Activated CD8-positive, alpha-beta T cell treated with anti-CD3 and anti-CD28 coated beads for 36 hours (primary cell): ENCODE results near the gene BAZ2B. TPM values are rescaled to one million over a fixed set of nuclear protein-coding genes. Genes with fewer than 3 reads are reported as not detected.

Experiments
- ATAC-seq: fragments of 200-7000 bp; cut with Tn5 transposase; one replicate; pipeline ENCODE4 v1.10.0; 2021; ENCODE audit warnings: mild to moderate bottlenecking, moderate library complexity
- CTCF ChIA-PET: fragments of 350-600 bp; sonication (Branson Sonifier 250); formaldehyde crosslinking; loops from one replicate; lab custom pipeline; 2021; ENCODE audit warnings: antibody characterized with exemption; lab: Charles Lee
- POLR2A ChIA-PET: fragments of 350-600 bp; sonication (Branson Sonifier 250); formaldehyde crosslinking; loops from one replicate; lab custom pipeline; 2021; ENCODE audit warnings: antibody characterized with exemption; lab: Charles Lee
- DNase-seq: peaks from one replicate; pipeline ENCODE4 v3.0.0-alpha.2; 2020
- H3K27ac Mint-ChIP-seq: one replicate; pipeline ENCODE4 v1.8.0; 2021; ENCODE audit warnings: mild to moderate bottlenecking, mixed read lengths
- H3K27me3 Mint-ChIP-seq: one replicate; pipeline ENCODE4 v1.8.0; 2021; ENCODE audit warnings: mixed read lengths
- H3K36me3 Mint-ChIP-seq: one replicate; pipeline ENCODE4 v1.8.0; 2021; ENCODE audit warnings: low read depth, mixed read lengths
- H3K4me1 Mint-ChIP-seq: one replicate; pipeline ENCODE4 v1.8.0; 2021; ENCODE audit warnings: low read depth, mixed read lengths
- H3K4me3 Mint-ChIP-seq: one replicate; pipeline ENCODE4 v1.8.0; 2021; ENCODE audit warnings: mild to moderate bottlenecking, moderate library complexity, mixed read lengths
- H3K9me3 Mint-ChIP-seq: one replicate; pipeline ENCODE4 v1.8.0; 2021; ENCODE audit warnings: mixed read lengths
- CTCF ChIP-seq: fragments of 200-600 bp; IDR thresholded peaks from one replicate; pipeline ENCODE4 v1.8.0; 2022; ENCODE audit warnings: antibody characterized with exemption, mild to moderate bottlenecking
- intact Hi-C: fragments of 100-400 bp; cut with micrococcal nuclease; formaldehyde crosslinking; loops from one replicate; pipeline ENCODE4 v1.10.0; 2022
- total RNA-seq, 2 experiments: library from RNA; stranded (reverse); gene quantifications; one replicate each; pipeline ENCODE4 v1.2.3, GENCODE V29; 2021

Gene BAZ2B
- total RNA-seq, 2 experiments from 2014 or later = 7.7 to 8.2 TPM

GRCh38 chr2:159515441-159515840 lies 100.9 kb downstream of the BAZ2B start:
- no peaks in the 10 kb centered on the region for H3K36me3 Mint-ChIP-seq
- no peaks in the 10 kb centered on the region for H3K9me3 Mint-ChIP-seq
- ATAC-seq (no peak), DNase-seq (no peak)
- intact Hi-C loops = no loop called here
- no peaks in the 10 kb centered on the region for H3K27me3 Mint-ChIP-seq
- peak overlapping the region; percentile 85 for H3K27ac Mint-ChIP-seq
- H3K4me3 Mint-ChIP-seq = peak overlapping the region; percentile 78
- ChIA-PET CTCF (interaction anchor here (0.5 to 1.2 kb wide), 4 partner anchors 12 to 455 kb away, joined by 3 to 4 read pairs (median 4); no protein-coding TSS in a partner anchor), POLR2A (interaction anchor here (1.6 kb wide), 1 partner anchor 197 kb away, joined by 9 read pairs; the partner anchor contains the start of gene MARCHF7)
- H3K4me1 Mint-ChIP-seq = peaks cover 20% of the 10 kb centered on the region
- no peak for TF ChIP-seq CTCF

- POLR2A ChIA-PET = interaction anchor here (0.6 kb wide), 1 partner anchor 393 kb away, joined by 3 read pairs; no protein-coding TSS in a partner anchor
- H3K27ac Mint-ChIP-seq = no peak overlapping the region
Observed at GRCh38 chr2:159513745-159514144, 102.6 kb downstream of the BAZ2B start.

GRCh38 chr2:159508140-159508539 lies 108.2 kb downstream of the BAZ2B start:
- TF ChIP-seq CTCF = no peak
- DNase-seq = no peak
- H3K27ac Mint-ChIP-seq = no peak overlapping the region
- intact Hi-C loops = no loop called here
- CTCF ChIA-PET = no interaction called here
- no peaks in the 10 kb centered on the region for H3K9me3 Mint-ChIP-seq
- no peak overlapping the region for H3K4me3 Mint-ChIP-seq
- no peak for ATAC-seq
- POLR2A ChIA-PET = no interaction called here
- H3K27me3 Mint-ChIP-seq = no peaks in the 10 kb centered on the region
- peaks cover 28% of the 10 kb centered on the region for H3K4me1 Mint-ChIP-seq
- no peaks in the 10 kb centered on the region for H3K36me3 Mint-ChIP-seq

More at GRCh38 chr2:159513745-159514144, 102.6 kb downstream of the BAZ2B start:
- no peak for ATAC-seq
- H3K36me3 Mint-ChIP-seq = no peaks in the 10 kb centered on the region
- no peak for TF ChIP-seq CTCF
- peaks cover 21% of the 10 kb centered on the region for H3K4me1 Mint-ChIP-seq
- CTCF ChIA-PET = no interaction called here
- H3K27me3 Mint-ChIP-seq = no peaks in the 10 kb centered on the region
- intact Hi-C loops = no loop called here
- H3K4me3 Mint-ChIP-seq = no peak overlapping the region
- DNase-seq = no peak
- no peaks in the 10 kb centered on the region for H3K9me3 Mint-ChIP-seq

- peak; percentile 51 for ATAC-seq
- Mint-ChIP-seq H3K27ac (peak overlapping the region; percentile 13), H3K9me3 (peaks cover 2% of the 10 kb centered on the region), H3K4me3 (no peak overlapping the region), H3K27me3 (no peaks in the 10 kb centered on the region), H3K4me1 (peaks cover 28% of the 10 kb centered on the region), H3K36me3 (peaks cover 2% of the 10 kb centered on the region)
- DNase-seq = no peak
- no peak for TF ChIP-seq CTCF
- POLR2A ChIA-PET = no interaction called here
- CTCF ChIA-PET = interaction anchor here (0.8 kb wide), 1 partner anchor 11 kb away, joined by 3 read pairs; no protein-coding TSS in a partner anchor
- intact Hi-C loops = no loop called here
Observed at GRCh38 chr2:159506764-159507440, 109.4 kb downstream of the BAZ2B start.

- intact Hi-C loops = no loop called here
- no peak for DNase-seq
- no peak for ATAC-seq
- CTCF ChIA-PET = no interaction called here
- Mint-ChIP-seq H3K27ac (no peak overlapping the region), H3K9me3 (peaks cover 4% of the 10 kb centered on the region), H3K36me3 (peaks cover 3% of the 10 kb centered on the region), H3K27me3 (no peaks in the 10 kb centered on the region), H3K4me1 (peaks cover 28% of the 10 kb centered on the region), H3K4me3 (no peak overlapping the region)
- POLR2A ChIA-PET = no interaction called here
- no peak for TF ChIP-seq CTCF
Observed at GRCh38 chr2:159506202-159506601, 110.1 kb downstream of the BAZ2B start.
